Aorta (tissue), 5 donors: ENCODE measurements around the gene ZNF235. TPM values are rescaled to one million over a fixed set of nuclear protein-coding genes. Genes with fewer than 3 reads are reported as not detected.
"Not testable (repeated sequence)": the region's sequence is repeated elsewhere in the genome, so short reads cannot be mapped to it uniquely, and the experiment has no call there.

Experiments used
- ATAC-seq: fragments of 200-7000 bp; cut with Tn5 transposase; one replicate; pipeline ENCODE4 v1.9.1; 2022; ENCODE audit warnings: moderate library complexity; ENCODE audit not compliant: low FRiP score
- DNase-seq, 2 donors: peaks; one replicate each; pipeline ENCODE4 v3.0.0-alpha.2; 2020
- H3K27ac ChIP-seq, 2 donors: one replicate each; pipeline ENCODE4 v1.5.1; 2013; ENCODE audit warnings: low read length in 2 of 2, mild to moderate bottlenecking in 2 of 2, moderate library complexity in 2 of 2, control low read depth in 1 of 2, inconsistent platforms in 1 of 2, low read depth in 1 of 2
- H3K27me3 ChIP-seq, 2 donors: one replicate each; pipeline ENCODE4 v1.6.1; 2013; ENCODE audit warnings: control low read depth in 1 of 2, low read length in 1 of 2, mild to moderate bottlenecking in 1 of 2, moderate library complexity in 1 of 2; ENCODE audit not compliant: insufficient read depth in 2 of 2, control insufficient read depth in 1 of 2
- H3K36me3 ChIP-seq, 2 donors: one replicate each; pipeline ENCODE4 v1.6.1; 2013; ENCODE audit warnings: control low read depth in 1 of 2, low read length in 1 of 2, mild to moderate bottlenecking in 1 of 2; ENCODE audit not compliant: insufficient read depth in 2 of 2, control insufficient read depth in 1 of 2
- H3K4me1 ChIP-seq, 2 donors: one replicate each; pipeline ENCODE4 v1.6.1; 2013; ENCODE audit warnings: low read length in 2 of 2, control low read depth in 1 of 2, mild to moderate bottlenecking in 1 of 2, moderate library complexity in 1 of 2; ENCODE audit not compliant: insufficient read depth in 2 of 2, control insufficient read depth in 1 of 2
- H3K4me3 ChIP-seq, 2 donors: one replicate each; pipeline ENCODE4 v1.5.1; 2013; ENCODE audit warnings: low read length in 2 of 2, control low read depth in 1 of 2, mild to moderate bottlenecking in 1 of 2
- H3K9me3 ChIP-seq: one replicate; pipeline ENCODE4 v1.6.1; 2013; ENCODE audit warnings: mild to moderate bottlenecking, low read length; ENCODE audit not compliant: control insufficient read depth
- WGBS, 2 donors: extraction: QIAGEN DNeasy Blood & Tissue Kit; methylation state at CpG; one replicate each; pipeline ENCODE4 v1.1.7; 2013; 5-methylcytosine and 5-hydroxymethylcytosine counted together
- intact Hi-C, 2 donors: fragments of 100-400 bp; cut with DNase I; formaldehyde crosslinking; loops; one replicate each; pipeline versions ENCODE4 v1.14.2 to v1.15.0; 2022
- polyA plus RNA-seq, 2 donors: library from polyadenylated mRNA; stranded (reverse); fragments of 200-250 nt; gene quantifications; one replicate each; pipeline ENCODE4 v1.2.3, GENCODE V29; 2013
- total RNA-seq, 2 donors: library from RNA; stranded (reverse); fragmentation: NEBNext Ultra II Directional; extraction: Animal tissue kit (Norgen Biotek cat#: 25700); gene quantifications; one replicate each; pipeline ENCODE4 v1.2.1, GENCODE V29; 2021
- donor health status: healthy with polysubstance abuse.
- donor health status: Bipolar disorder and iron deficiency.
- donor health status: DM: no; HTN: no; CAD: no.
- donor health status: DM: no; HTN: no; CAD: no.
- donor health status: DM: yes; HTN: yes; CAD: no.

The ZNF235 gene
- total and polyA plus RNA-seq, 4 donors, result 2.3 to 11.0 (median 4.6) TPM

DNA sequence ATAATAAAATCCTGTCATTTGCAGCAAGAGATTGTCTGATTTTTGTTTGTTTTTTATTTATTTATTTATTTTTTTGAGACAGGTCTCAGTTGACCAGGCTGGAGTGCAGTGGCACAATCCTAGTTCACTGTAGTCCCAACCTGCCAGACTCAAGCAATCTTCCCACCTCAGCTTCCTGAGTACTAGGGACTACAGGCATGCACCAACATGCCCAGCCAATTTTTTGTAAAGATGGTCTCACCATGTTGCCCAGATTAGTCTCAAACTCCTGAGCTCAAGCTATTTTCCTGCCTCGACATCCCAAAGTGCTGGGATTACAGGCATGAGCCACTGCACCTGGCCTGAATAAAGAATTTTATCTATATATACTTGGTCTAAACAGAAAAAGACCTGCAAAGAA, 27.5 kb downstream of the ZNF235 start:
- H3K4me3 ChIP-seq, result no peak overlapping the region
- no peak overlapping the region for H3K27ac ChIP-seq
- H3K36me3 ChIP-seq, result peaks cover 8 to 21% of the 10 kb centered on the region in 2 donors
- H3K9me3 ChIP-seq, result peaks cover 19% of the 10 kb centered on the region
- no peak for ATAC-seq
- no peak for DNase-seq
- WGBS, 2 donors, result 94 to 97% methylated on average over 1 of the region's 1 CpG
- no peaks in the 10 kb centered on the region for H3K4me1 ChIP-seq
- intact Hi-C loops, result no loop called here
- no peaks in the 10 kb centered on the region for H3K27me3 ChIP-seq

DNA sequence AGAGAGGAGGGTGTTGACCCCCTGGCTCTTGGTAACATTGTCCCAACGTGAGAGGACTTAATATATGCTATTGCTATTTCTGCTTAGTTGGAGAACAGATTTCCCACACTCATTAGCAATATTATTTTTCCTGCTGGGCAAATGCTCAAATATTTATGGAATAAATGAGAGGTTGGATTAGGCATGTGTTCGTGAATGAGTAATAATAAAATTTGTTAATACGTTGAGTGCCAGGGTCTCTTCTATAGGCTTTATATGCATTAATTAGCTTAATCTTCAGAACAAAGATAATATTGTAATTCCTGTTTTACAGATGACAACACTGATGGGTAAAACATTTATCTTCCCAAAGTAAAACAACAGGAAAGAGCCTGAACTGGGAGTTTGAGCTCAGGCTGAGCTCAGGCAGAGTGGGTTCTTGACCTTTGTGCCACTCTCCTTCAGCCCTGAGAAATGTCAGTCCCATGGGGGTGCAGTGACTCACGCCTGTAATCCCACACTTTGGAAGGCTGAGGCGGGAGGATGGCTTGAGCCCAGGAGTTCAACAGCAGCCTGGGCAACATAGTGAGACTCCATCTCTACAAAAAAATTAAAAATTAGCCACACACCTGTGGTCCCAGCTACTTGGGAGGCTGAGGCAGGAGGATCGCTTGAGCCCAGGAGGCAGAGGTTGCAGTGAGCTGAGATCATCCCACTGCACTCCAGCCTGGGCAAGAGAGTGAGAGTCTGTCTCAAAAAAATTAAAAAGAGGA, 44.0 kb downstream of the ZNF235 start:
- DNase-seq (no peak), ATAC-seq (no peak)
- Histone ChIP-seq H3K4me1 (no peaks in the 10 kb centered on the region), H3K27ac (no peak overlapping the region), H3K27me3 (no peaks in the 10 kb centered on the region), H3K36me3 (peaks cover 0 to 2% of the 10 kb centered on the region in 2 donors), H3K9me3 (peaks cover 18% of the 10 kb centered on the region), H3K4me3 (no peak overlapping the region)
- WGBS, 2 donors, result 44 to 48% methylated on average over 6 of the region's 6 CpGs
- intact Hi-C loops, result no loop called here

DNA sequence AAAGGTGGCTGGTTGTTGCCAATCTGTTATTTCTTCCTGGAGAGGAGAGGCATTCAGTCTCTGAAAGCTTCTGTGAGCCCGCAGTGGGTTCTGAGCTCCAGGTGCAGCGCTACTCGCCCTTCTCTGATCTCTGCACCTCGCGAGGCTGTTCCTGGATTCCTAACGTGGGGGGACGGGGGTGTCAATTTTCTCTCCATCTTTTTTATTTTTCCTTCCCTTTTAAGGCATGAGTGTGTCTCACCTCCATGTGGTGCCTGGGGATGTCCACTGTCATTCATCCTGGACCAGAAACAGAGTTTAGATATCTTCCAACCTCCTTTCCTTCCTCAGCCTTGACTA, 44.5 kb downstream of the ZNF235 start:
- WGBS, 2 donors, result 4 to 9% methylated on average over 7 of the region's 7 CpGs
- Histone ChIP-seq H3K27me3 (no peaks in the 10 kb centered on the region), H3K9me3 (peaks cover 18% of the 10 kb centered on the region), H3K4me3 (no peak overlapping the region), H3K36me3 (peaks cover 0 to 2% of the 10 kb centered on the region in 2 donors), H3K27ac (no peak overlapping the region), H3K4me1 (no peaks in the 10 kb centered on the region)
- intact Hi-C loops, result no loop called here
- DNase-seq (no peak), ATAC-seq (no peak)

DNA sequence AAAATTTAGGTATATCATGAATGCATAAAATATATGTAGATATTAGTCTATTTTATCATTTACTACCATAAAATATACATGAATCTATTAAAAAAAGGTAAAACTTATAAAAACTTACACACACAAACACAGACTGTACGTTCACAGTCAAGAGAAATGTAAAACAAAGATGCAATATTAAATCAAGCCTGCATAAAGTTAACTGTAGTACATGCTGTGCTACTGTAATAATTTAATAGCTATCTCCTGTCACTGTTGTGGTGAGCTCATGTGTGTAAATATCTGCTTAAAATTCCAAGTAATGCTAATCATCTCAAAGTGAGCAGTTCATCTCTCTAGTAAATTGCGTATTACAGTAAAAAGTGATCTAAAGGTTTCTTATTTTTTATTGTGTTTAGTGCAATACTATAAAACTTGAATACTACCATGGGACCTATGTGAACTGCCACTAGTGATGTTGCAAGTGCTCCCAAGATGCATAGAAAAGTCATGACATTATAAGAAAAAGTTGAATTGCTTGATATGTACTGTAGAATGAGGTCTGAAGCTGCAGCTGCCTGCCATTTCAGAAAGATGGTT, 45.9 kb downstream of the ZNF235 start:
- Histone ChIP-seq H3K27ac (no peak overlapping the region), H3K4me1 (no peaks in the 10 kb centered on the region), H3K4me3 (no peak overlapping the region), H3K9me3 (peaks cover 18% of the 10 kb centered on the region), H3K36me3 (peaks cover 2 to 6% of the 10 kb centered on the region in 2 donors), H3K27me3 (no peaks in the 10 kb centered on the region)
- WGBS, 2 donors, result 93% methylated on average over 2 of the region's 2 CpGs
- intact Hi-C loops, result no loop called here
- DNase-seq (no peak), ATAC-seq (no peak)

DNA sequence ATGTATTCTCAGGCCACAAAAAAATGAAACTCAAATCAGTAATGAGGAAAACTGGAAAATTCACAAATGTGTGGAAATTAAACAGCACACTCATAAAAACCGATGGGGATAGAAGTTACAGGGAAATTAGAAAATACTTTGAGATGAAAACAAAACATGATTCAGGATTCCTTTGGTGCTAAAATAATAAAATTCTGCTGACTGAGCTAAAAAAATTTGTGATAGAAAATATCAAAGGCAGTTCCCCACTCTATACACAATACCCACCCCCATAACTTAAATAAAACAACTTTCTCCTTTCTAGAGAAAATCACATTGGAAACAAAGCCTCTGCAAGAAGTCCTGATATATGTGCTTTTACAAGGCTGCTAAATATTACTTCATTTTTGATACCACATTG, 46.7 kb downstream of the ZNF235 start:
- Histone ChIP-seq H3K27ac (no peak overlapping the region), H3K4me1 (no peaks in the 10 kb centered on the region), H3K27me3 (no peaks in the 10 kb centered on the region), H3K4me3 (no peak overlapping the region), H3K36me3 (peaks cover 2 to 6% of the 10 kb centered on the region in 2 donors), H3K9me3 (peaks cover 19% of the 10 kb centered on the region)
- no peak for ATAC-seq
- WGBS, 2 donors, result 85 to 91% methylated on average over 1 of the region's 1 CpG
- no peak for DNase-seq
- intact Hi-C loops, result no loop called here

DNA sequence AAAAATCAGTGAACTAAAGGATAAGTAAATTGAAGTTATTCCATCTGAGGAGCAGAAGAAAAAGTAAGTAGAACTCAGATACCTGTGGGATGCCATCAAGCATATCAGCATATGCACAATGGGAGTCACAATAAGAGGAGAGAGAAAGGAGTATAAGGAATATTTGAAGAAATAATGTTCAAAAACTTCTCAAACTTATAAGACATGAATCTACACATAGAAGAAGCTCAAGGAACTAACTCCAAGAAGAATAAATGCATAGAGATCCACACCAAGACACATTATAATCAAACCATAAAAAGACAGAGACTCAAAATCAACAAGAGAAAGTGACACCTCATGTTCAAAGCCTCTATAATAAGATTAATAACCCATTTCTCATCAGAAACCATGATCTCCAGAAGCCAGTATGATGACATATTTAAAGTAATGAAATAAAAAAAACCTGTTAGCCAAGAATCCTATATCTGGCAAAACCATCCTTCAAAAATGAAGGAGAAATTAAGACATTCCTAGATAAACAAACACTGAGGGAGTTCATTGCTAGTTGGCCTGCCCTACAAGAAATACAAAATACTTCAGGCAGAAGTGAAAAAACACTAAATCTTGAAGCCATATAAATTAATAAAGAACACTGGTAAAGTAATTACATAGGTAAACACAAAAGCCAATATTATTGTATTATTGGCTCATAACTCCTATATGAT, 49.0 kb downstream of the ZNF235 start:
- Histone ChIP-seq H3K27me3 (no peaks in the 10 kb centered on the region), H3K36me3 (peaks cover 0 to 6% of the 10 kb centered on the region in 2 donors), H3K4me3 (no peak overlapping the region), H3K9me3 (peaks cover 9% of the 10 kb centered on the region), H3K27ac (no peak overlapping the region), H3K4me1 (no peaks in the 10 kb centered on the region)
- DNase-seq (no peak), ATAC-seq (no peak)
- intact Hi-C loops, result no loop called here

DNA sequence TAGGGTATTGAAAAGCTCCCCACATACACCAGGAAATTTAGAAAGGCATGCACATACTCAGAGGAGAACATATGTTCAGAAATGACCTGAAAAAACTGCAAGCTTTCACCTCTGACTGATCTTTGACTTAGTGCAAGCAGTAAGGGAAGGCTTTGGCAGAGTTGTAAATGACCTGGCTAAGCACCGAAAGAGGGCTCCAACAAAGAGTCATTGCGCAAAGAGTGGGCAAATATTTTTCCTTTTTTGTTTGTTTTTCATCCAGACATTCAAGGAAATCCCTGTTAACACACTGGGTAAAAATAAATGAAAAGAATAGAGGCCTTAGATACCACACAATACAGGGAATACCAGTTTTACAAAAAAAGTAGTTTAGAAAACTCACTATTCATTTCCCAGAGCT, 50.3 kb downstream of the ZNF235 start:
- intact Hi-C loops, result no loop called here
- Histone ChIP-seq H3K27me3 (no peaks in the 10 kb centered on the region), H3K4me1 (no peaks in the 10 kb centered on the region), H3K9me3 (peaks cover 8% of the 10 kb centered on the region), H3K4me3 (no peak overlapping the region), H3K36me3 (peaks cover 0 to 6% of the 10 kb centered on the region in 2 donors), H3K27ac (no peak overlapping the region)
- DNase-seq (no peak), ATAC-seq (no peak)
- 95 to 96% methylated on average over 2 of the region's 2 CpGs for WGBS, 2 donors

DNA sequence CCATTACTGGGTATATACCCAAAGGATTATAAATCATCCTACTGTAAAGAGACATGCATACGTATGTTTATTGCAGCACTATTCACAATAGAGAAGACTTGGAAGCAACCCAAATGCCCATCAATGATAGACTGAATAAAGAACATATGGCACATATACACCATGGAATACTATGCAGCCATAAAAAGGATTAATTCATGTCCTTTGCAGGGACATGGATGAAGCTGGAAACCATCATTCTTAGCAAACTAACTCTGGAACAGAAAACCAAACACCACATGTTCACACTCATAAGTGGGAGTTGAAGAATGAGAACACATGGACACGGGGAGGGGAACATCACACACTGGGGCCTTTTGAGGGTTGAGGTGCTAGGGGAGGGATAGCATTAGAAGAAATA, 51.4 kb downstream of the ZNF235 start:
- H3K27ac ChIP-seq, H3K4me3 ChIP-seq, H3K4me1 ChIP-seq, intact Hi-C loops, ATAC-seq, DNase-seq, H3K27me3 ChIP-seq, H3K36me3 ChIP-seq: not testable (repeated sequence)
- H3K9me3 ChIP-seq, result peaks cover 12% of the 10 kb centered on the region
- WGBS, 2 donors, result 91 to 95% methylated on average over 2 of the region's 2 CpGs

DNA sequence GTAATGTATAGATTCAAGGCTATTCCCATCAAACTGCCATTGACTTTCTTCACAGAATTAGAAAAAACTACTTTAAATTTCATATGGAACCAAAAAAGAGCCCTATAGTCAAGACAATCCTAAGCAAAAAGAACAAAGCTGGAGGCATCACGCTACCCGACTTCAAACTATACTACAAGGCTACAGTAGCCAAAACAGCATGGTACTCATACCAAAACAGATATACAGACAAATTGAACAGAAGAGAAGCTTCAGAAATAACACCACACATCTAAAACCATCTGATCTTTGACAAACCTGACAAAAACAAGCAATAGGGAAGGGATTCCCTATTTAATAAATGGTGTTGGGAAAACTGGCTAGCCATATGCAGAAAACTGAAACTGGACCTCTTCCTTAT, 52.5 kb downstream of the ZNF235 start:
- H3K36me3 ChIP-seq, ATAC-seq, H3K4me3 ChIP-seq, H3K27ac ChIP-seq, intact Hi-C loops, H3K4me1 ChIP-seq, H3K27me3 ChIP-seq, DNase-seq: not testable (repeated sequence)
- peaks cover 12% of the 10 kb centered on the region for H3K9me3 ChIP-seq
- 94 to 97% methylated on average over 2 of the region's 2 CpGs for WGBS, 2 donors
